ENCODE measurements around the gene NPTXR. TPM values are rescaled to one million over a fixed set of nuclear protein-coding genes. Genes with fewer than 3 reads are reported as not detected.

Gene NPTXR
- total RNA-seq, 1 experiment from 2014 or later = 10.4 TPM

GRCh38 chr22:38824585-38824984 is 19.2 kb downstream of the NPTXR start (continued):
- TF ChIP-seq TCF7 (CRISPR knock-in tag; IDR thresholded peaks at IDR 0.05; ENCODE audit: low read depth) (peak; percentile 32; the same call in 1 of the 2 replicates), ZNF671 (CRISPR knock-in tag; IDR thresholded peaks at IDR 0.05) (no peak), FOXP4 (CRISPR knock-in tag; IDR thresholded peaks at IDR 0.05) (peak; percentile 87), ZNF232 (CRISPR knock-in tag; IDR thresholded peaks at IDR 0.05) (peak; percentile 91; the same call in 1 of the 2 replicates), ARID4B (CRISPR knock-in tag; IDR thresholded peaks at IDR 0.05; ENCODE audit: borderline replicate concordance) (peak; percentile 91)

GRCh38 chr22:38823637-38824036 is 20.2 kb downstream of the NPTXR start:
- Mint-ChIP-seq H3K27ac (no peak overlapping the region), H3K36me3 (no peaks in the 10 kb centered on the region), H3K9me3 (no peaks in the 10 kb centered on the region), H3K27me3 (ENCODE audit: low read depth) (peaks cover 2% of the 10 kb centered on the region), H3K4me1 (peaks cover 3% of the 10 kb centered on the region; the same call in 1 of the 2 replicates), H3K4me3 (no peak overlapping the region)
- TF ChIP-seq ETV6 (CRISPR knock-in tag; IDR thresholded peaks at IDR 0.05) = no peak
- TF ChIP-seq ATF3 (CRISPR knock-in tag; conservative IDR thresholded peaks at IDR 0.05) = no peak
- no peak for TF ChIP-seq ESRRA (CRISPR knock-in tag; IDR thresholded peaks at IDR 0.05; ENCODE audit: borderline replicate concordance)
- TF ChIP-seq KAT7 (CRISPR knock-in tag; IDR thresholded peaks at IDR 0.05; ENCODE audit: borderline replicate concordance) = no peak
- TF ChIP-seq MLX (CRISPR knock-in tag; IDR thresholded peaks at IDR 0.05) = no peak
- TF ChIP-seq ZBTB43 (CRISPR knock-in tag; IDR thresholded peaks at IDR 0.05) = no peak
- no peak for TF ChIP-seq E2F5 (CRISPR knock-in tag; IDR thresholded peaks at IDR 0.05)
- no peak for TF ChIP-seq ZBTB21 (CRISPR knock-in tag; IDR thresholded peaks at IDR 0.05; ENCODE audit: borderline replicate concordance)
- no peak for TF ChIP-seq ZNF219 (CRISPR knock-in tag; IDR thresholded peaks at IDR 0.05; ENCODE audit: borderline replicate concordance)
- DNase-seq (ENCODE audit: low spot score) = no peak
- CTCF ChIA-PET = interaction anchor here (1.2 to 1.5 kb wide), 3 partner anchors 10 to 55 kb away, joined by 4 to 9 read pairs (median 5); no protein-coding TSS in a partner anchor
- no peak for ATAC-seq
- POLR2A ChIA-PET = no interaction called here

Data from WTC11 (cell line).